ENCODE results near the gene ABHD1.

DNA sequence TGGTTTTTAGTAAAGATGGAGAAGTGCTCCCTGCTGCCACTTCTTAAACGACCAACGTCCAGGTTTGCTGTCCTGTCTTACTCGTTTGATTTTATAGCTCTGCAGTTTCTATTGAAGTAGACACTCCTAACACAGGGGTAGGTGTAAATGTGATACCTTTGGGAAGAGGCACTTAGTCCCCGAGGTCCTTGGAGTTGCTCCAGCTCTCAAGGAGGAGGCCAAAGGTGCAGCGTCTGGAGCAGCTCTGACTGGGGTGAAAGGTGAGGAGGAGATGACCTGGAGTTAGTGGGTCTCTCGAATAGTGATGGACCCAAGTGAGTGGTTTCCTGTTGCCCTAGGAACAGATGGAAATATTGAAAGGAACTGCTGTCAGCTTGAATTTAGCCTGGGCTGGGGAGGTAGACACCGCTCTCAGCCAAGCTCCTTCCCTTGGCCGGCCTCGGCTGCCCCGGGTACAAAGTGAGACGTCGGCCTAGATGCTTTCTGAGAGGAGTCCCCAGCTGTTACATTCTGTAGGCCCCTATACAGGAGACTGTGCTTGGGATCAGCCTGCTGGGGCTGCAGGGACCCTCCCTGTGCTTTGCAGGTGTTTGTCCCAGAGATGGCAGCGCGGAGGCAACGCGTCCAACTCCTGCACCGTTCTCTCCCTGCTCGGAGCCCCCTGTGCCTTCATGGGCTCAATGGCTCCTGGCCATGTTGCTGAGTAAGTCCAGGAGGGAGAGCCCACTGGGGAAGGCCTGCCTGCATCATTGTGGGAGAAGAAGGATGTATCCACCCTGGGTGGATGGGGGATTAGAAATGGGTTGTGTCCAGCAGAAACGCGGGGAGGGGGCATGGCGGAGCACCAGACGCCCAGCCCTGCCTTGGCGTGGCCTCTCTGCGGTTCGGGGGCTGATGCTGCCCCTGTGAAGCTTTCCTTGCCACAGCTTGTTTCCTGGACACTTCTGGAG lies 31.6 kb upstream of the ABHD1 start:
- TF ChIP-seq, protein P1, sequence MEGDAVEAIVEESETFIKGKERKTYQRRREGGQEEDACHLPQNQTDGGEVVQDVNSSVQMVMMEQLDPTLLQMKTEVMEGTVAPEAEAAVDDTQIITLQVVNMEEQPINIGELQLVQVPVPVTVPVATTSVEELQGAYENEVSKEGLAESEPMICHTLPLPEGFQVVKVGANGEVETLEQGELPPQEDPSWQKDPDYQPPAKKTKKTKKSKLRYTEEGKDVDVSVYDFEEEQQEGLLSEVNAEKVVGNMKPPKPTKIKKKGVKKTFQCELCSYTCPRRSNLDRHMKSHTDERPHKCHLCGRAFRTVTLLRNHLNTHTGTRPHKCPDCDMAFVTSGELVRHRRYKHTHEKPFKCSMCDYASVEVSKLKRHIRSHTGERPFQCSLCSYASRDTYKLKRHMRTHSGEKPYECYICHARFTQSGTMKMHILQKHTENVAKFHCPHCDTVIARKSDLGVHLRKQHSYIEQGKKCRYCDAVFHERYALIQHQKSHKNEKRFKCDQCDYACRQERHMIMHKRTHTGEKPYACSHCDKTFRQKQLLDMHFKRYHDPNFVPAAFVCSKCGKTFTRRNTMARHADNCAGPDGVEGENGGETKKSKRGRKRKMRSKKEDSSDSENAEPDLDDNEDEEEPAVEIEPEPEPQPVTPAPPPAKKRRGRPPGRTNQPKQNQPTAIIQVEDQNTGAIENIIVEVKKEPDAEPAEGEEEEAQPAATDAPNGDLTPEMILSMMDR (IDR thresholded peaks at IDR 0.05), result no peak
- TF ChIP-seq POLR2A (IDR thresholded peaks at IDR 0.05), result no peak
- no peak for TF ChIP-seq POLR2AphosphoS5 (IDR thresholded peaks at IDR 0.05)

All from prostate gland (tissue), 2 donors.